Sigmoid colon (tissue), 7 donors: ENCODE data around the gene COX7A2. TPM values are rescaled to one million over a fixed set of nuclear protein-coding genes. Genes with fewer than 3 reads are reported as not detected.

ENCODE experiments used
- DNase-seq: peaks from one replicate; pipeline ENCODE4 v3.0.0-alpha.2; 2019
- H3K27ac ChIP-seq, 4 donors: fragments of 200-600 bp; sonication (generic); one replicate each; pipeline ENCODE4 v1.5.1; 2016 to 2019; ENCODE audit warnings: mild to moderate bottlenecking in 1 of 4
- H3K27me3 ChIP-seq, 3 donors: fragments of 200-600 bp; sonication (generic); one replicate each; pipeline ENCODE4 v1.5.1; 2019; ENCODE audit warnings: mild to moderate bottlenecking in 1 of 3
- H3K36me3 ChIP-seq, 4 donors: fragments of 200-600 bp; sonication (generic); one replicate each; pipeline ENCODE4 v1.5.1; 2016 to 2019
- H3K4me1 ChIP-seq, 4 donors: fragments of 200-600 bp; sonication (generic); one replicate each; pipeline ENCODE4 v1.5.1; 2017 to 2019
- H3K4me3 ChIP-seq, 4 donors: fragments of 200-600 bp; sonication (generic); one replicate each; pipeline ENCODE4 v1.5.1; 2017 to 2019; ENCODE audit warnings: mild to moderate bottlenecking in 2 of 4, moderate library complexity in 1 of 4
- H3K9me3 ChIP-seq, 4 donors: fragments of 200-600 bp in 3 of 4; sonication (generic) in 3 of 4; one replicate each; pipeline versions ENCODE4 v1.5.1 to v1.6.1; 2013 to 2019
- CTCF ChIP-seq, 4 experiments: fragments of 450-650 bp in 3 of 4; fragments of 200-600 bp in 1 of 4; IDR thresholded peaks; one replicate each; pipeline ENCODE4 v1.5.1; 2016 to 2019; ENCODE audit warnings: antibody characterized with exemption in 4 of 4, mild to moderate bottlenecking in 3 of 4, moderate library complexity in 2 of 4
- EP300 ChIP-seq, 4 donors: sonication (generic); formaldehyde crosslinking; IDR thresholded peaks; one replicate each; pipeline ENCODE4 v1.6.1; 2017; ENCODE audit warnings: antibody characterized with exemption in 4 of 4
- POLR2A ChIP-seq, 2 donors: fragments of 450-650 bp; IDR thresholded peaks; one replicate each; pipeline ENCODE4 v1.6.1; 2016; ENCODE audit warnings: antibody characterized with exemption in 2 of 2, mild to moderate bottlenecking in 2 of 2, moderate library complexity in 2 of 2
- POLR2AphosphoS5 ChIP-seq, 4 donors: sonication (generic); formaldehyde crosslinking; IDR thresholded peaks; one replicate each; pipeline ENCODE4 v1.6.1; 2017; ENCODE audit warnings: antibody characterized with exemption in 4 of 4
- WGBS, 2 donors: extraction: QIAGEN DNeasy Blood & Tissue Kit; methylation state at CpG; one replicate each; pipeline ENCODE4 v1.1.7; 2013; 5-methylcytosine and 5-hydroxymethylcytosine counted together
- intact Hi-C: fragments of 100-400 bp; cut with DNase I; formaldehyde crosslinking; loops from one replicate; pipeline ENCODE4 v1.15.1; 2023
- polyA plus RNA-seq, 3 donors: library from polyadenylated mRNA; stranded (reverse); fragments of 200-250 nt; gene quantifications; one replicate each; pipeline ENCODE4 v1.2.3, GENCODE V29; 2013
- total RNA-seq, 4 donors: library from RNA; depleted of rRNA; stranded (reverse); fragments of >200 nt; gene quantifications; one replicate each; pipeline ENCODE4 v1.1.0, GENCODE V29; 2016
- donor health status: healthy with polysubstance abuse.
- donor health status: Bipolar disorder and iron deficiency.
- donor health status: healthy.

Gene COX7A2
- total and polyA plus RNA-seq, 7 donors, result 419 to 3,086 (median 948) TPM

GRCh38 chr6:75202676-75203131, 40.9 kb downstream of the COX7A2 start:
- Histone ChIP-seq H3K9me3 (no peaks in the 10 kb centered on the region), H3K27me3 (no peaks in the 10 kb centered on the region), H3K4me1 (peaks cover 0 to 68% (median 35%) of the 10 kb centered on the region in 4 donors), H3K36me3 (no peaks in the 10 kb centered on the region), H3K27ac (peak overlapping the region; percentile 80 to 97 (median 92)), H3K4me3 (peak overlapping the region; percentile 30 to 84 (median 53))
- DNase-seq, result no peak
- intact Hi-C loops, result loop anchor here (5.0 to 10.0 kb wide), 3 partner anchors 325 to 1548 kb away; partner anchors contain the start of gene SLC17A5
- 41 to 65% methylated on average over 12 of the region's 12 CpGs for WGBS, 2 donors
- no peak for TF ChIP-seq POLR2A (IDR thresholded peaks at IDR 0.05)
- TF ChIP-seq CTCF (IDR thresholded peaks at IDR 0.05), result no peak
- TF ChIP-seq EP300 (IDR thresholded peaks at IDR 0.05), result no peak
- TF ChIP-seq POLR2AphosphoS5 (IDR thresholded peaks at IDR 0.05), result no peak

GRCh38 chr6:75201901-75202672, 41.5 kb downstream of the COX7A2 start:
- Histone ChIP-seq H3K27ac (peak overlapping the region; percentile 80 to 97 (median 92)), H3K36me3 (no peaks in the 10 kb centered on the region), H3K9me3 (no peaks in the 10 kb centered on the region), H3K4me3 (peak overlapping the region; percentile 30 to 84 (median 53)), H3K4me1 (peaks cover 0 to 67% (median 31%) of the 10 kb centered on the region in 4 donors), H3K27me3 (no peaks in the 10 kb centered on the region)
- peak; percentile 80 for DNase-seq
- TF ChIP-seq POLR2A (IDR thresholded peaks at IDR 0.05) (no peak), CTCF (IDR thresholded peaks at IDR 0.05) (no peak), EP300 (IDR thresholded peaks at IDR 0.05) (no peak), POLR2AphosphoS5 (IDR thresholded peaks at IDR 0.05) (no peak)
- 16 to 17% methylated on average over 46 of the region's 46 CpGs for WGBS, 2 donors
- intact Hi-C loops, result loop anchor here (5.0 to 10.0 kb wide), 3 partner anchors 325 to 1547 kb away; partner anchors contain the start of gene SLC17A5

- DNase-seq, result no peak
- Histone ChIP-seq H3K4me3 (no peak overlapping the region), H3K36me3 (no peaks in the 10 kb centered on the region), H3K4me1 (peaks cover 0 to 60% (median 31%) of the 10 kb centered on the region in 4 donors), H3K27me3 (no peaks in the 10 kb centered on the region), H3K27ac (peak overlapping the region; percentile 80 to 97 (median 92)), H3K9me3 (no peaks in the 10 kb centered on the region)
- intact Hi-C loops, result loop anchor here (5.0 to 10.0 kb wide), 3 partner anchors 324 to 1546 kb away; partner anchors contain the start of gene SLC17A5
- TF ChIP-seq POLR2AphosphoS5 (IDR thresholded peaks at IDR 0.05), result no peak
- no peak for TF ChIP-seq POLR2A (IDR thresholded peaks at IDR 0.05)
- TF ChIP-seq CTCF (IDR thresholded peaks at IDR 0.05), result no peak
- no peak for TF ChIP-seq EP300 (IDR thresholded peaks at IDR 0.05)
- 24 to 25% methylated on average over 1 of the region's 1 CpG for WGBS, 2 donors
Observed at GRCh38 chr6:75201021-75201420, 42.6 kb downstream of the COX7A2 start.

GRCh38 chr6:75199889-75200288, 43.7 kb downstream of the COX7A2 start:
- H3K4me1 ChIP-seq, result peaks cover 0 to 60% (median 31%) of the 10 kb centered on the region in 4 donors
- H3K27me3 ChIP-seq, result no peaks in the 10 kb centered on the region
- DNase-seq, result no peak
- WGBS, 2 donors, result 77 to 81% methylated on average over 3 of the region's 3 CpGs
- peak overlapping the region in 3 of 4 donors; percentile 89 to 97 (median 96) for H3K27ac ChIP-seq
- intact Hi-C loops, result loop anchor here (5.0 to 10.0 kb wide), 3 partner anchors 323 to 1545 kb away; partner anchors contain the start of gene SLC17A5
- no peak overlapping the region for H3K4me3 ChIP-seq
- no peak for TF ChIP-seq CTCF (IDR thresholded peaks at IDR 0.05)
- TF ChIP-seq POLR2A (IDR thresholded peaks at IDR 0.05), result no peak
- TF ChIP-seq POLR2AphosphoS5 (IDR thresholded peaks at IDR 0.05), result no peak
- no peak for TF ChIP-seq EP300 (IDR thresholded peaks at IDR 0.05)
- H3K36me3 ChIP-seq, result no peaks in the 10 kb centered on the region
- no peaks in the 10 kb centered on the region for H3K9me3 ChIP-seq
